Measurements from ENCODE around the gene GABRB1.

GABRB1 gene

GRCh38 chr4:47471064-47471463 lies 439.7 kb downstream of the GABRB1 start:
- no peak for DNase-seq (ENCODE audit: low spot score)

GRCh38 chr4:47471591-47471990 lies 440.2 kb downstream of the GABRB1 start:
- DNase-seq (ENCODE audit: low spot score): no peak

GRCh38 chr4:47473141-47473750 lies 441.9 kb downstream of the GABRB1 start:
- DNase-seq (ENCODE audit: low spot score): no peak

GRCh38 chr4:47474799-47475198 lies 443.4 kb downstream of the GABRB1 start:
- no peak for DNase-seq (ENCODE audit: low spot score)

- DNase-seq (ENCODE audit: low spot score): no peak
These were observed 444.0 kb downstream of the GABRB1 start for GRCh38 chr4:47475411-47475810.

Measured in HuH-7.5 (cell line).